22Rv1 (cell line): ENCODE data around the gene HOXC13.

Experiments
- ZFX ChIP-seq: fragments of 450-650 bp; IDR thresholded peaks from 2 replicates; pipeline ENCODE4 v1.6.1; 2017; ENCODE audit warnings: antibody characterized with exemption, borderline replicate concordance
- TF ChIP-seq, protein P1 (sequence below): fragments of 450-650 bp; IDR thresholded peaks from 2 replicates; pipeline ENCODE4 v1.5.1; 2017; ENCODE audit warnings: mild to moderate bottlenecking

DNA sequence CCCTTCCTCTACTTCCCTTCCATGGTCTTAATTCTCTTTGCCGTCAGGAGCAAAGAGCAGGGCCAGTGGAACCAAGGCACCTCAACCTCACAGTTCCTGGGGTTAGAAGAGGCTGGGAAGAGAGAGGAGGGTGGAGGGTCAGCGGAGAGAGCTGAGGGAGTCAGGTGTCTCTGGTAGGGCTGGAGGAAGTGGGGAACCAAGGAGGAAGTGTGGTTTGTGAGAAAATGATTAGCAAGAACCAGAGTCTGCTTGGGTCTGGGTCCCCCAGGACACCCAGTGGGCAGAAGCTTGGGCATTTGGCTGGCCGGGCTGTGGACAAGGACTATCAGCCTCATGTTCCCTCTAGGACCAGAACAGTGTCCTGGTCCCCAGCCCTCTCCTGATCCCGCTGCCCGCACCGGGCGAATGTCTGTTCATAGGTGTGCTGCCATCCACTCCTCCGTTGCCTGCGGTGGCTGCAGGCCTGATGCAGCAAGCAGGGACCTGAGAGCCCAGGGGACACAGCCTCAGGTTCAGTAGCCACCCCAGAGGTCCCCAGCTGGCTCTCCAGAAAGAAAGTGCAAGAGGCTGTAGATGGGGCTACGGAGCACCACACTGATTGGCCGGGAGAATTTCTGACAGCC, 18.4 kb downstream of the HOXC13 start:
- TF ChIP-seq, protein P1, sequence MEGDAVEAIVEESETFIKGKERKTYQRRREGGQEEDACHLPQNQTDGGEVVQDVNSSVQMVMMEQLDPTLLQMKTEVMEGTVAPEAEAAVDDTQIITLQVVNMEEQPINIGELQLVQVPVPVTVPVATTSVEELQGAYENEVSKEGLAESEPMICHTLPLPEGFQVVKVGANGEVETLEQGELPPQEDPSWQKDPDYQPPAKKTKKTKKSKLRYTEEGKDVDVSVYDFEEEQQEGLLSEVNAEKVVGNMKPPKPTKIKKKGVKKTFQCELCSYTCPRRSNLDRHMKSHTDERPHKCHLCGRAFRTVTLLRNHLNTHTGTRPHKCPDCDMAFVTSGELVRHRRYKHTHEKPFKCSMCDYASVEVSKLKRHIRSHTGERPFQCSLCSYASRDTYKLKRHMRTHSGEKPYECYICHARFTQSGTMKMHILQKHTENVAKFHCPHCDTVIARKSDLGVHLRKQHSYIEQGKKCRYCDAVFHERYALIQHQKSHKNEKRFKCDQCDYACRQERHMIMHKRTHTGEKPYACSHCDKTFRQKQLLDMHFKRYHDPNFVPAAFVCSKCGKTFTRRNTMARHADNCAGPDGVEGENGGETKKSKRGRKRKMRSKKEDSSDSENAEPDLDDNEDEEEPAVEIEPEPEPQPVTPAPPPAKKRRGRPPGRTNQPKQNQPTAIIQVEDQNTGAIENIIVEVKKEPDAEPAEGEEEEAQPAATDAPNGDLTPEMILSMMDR = no peak
- no peak for TF ChIP-seq ZFX
